Progenitor cell of endocrine pancreas (in vitro differentiated cells): ENCODE data around the gene MCTP1. TPM values are rescaled to one million over a fixed set of nuclear protein-coding genes. Genes with fewer than 3 reads are reported as not detected.

Experiments used
- DNase-seq: peaks from one replicate; pipeline ENCODE4 v3.0.0; 2021; ENCODE audit warnings: low spot score; ENCODE audit not compliant: unreplicated experiment
- H3K27ac Mint-ChIP-seq: 2 replicates; pipeline ENCODE4 v1.8.0; 2021; ENCODE audit warnings: mild to moderate bottlenecking, moderate library complexity, mixed read lengths
- H3K27me3 Mint-ChIP-seq: 2 replicates; pipeline ENCODE4 v1.8.0; 2021; ENCODE audit warnings: mixed read lengths
- H3K36me3 Mint-ChIP-seq: 2 replicates; pipeline ENCODE4 v1.8.0; 2022; ENCODE audit warnings: mixed read lengths; ENCODE audit not compliant: insufficient read depth
- H3K4me1 Mint-ChIP-seq: 2 replicates; pipeline ENCODE4 v1.8.0; 2021; ENCODE audit warnings: low read depth, mixed read lengths
- H3K4me3 Mint-ChIP-seq: 2 replicates; pipeline ENCODE4 v1.8.0; 2021; ENCODE audit warnings: low read depth, mild to moderate bottlenecking, moderate library complexity, mixed read lengths
- H3K9me3 Mint-ChIP-seq: 2 replicates; pipeline ENCODE4 v1.8.0; 2021; ENCODE audit warnings: low read depth, mixed read lengths
- CTCF ChIP-seq: fragments of 200-600 bp; sonication (generic); IDR thresholded peaks from one replicate; pipeline ENCODE4 v1.5.0; 2021; ENCODE audit warnings: antibody characterized with exemption, mild to moderate bottlenecking; ENCODE audit not compliant: unreplicated experiment
- total RNA-seq: library from RNA; stranded (reverse); gene quantifications from 2 replicates; pipeline ENCODE4 v1.2.1, GENCODE V29; 2021

MCTP1 gene
- total RNA-seq, 1 donor from 2014 or later: 1.7 TPM

GRCh38 chr5:94818904-94819303, 466.0 kb downstream of the MCTP1 start:
- Mint-ChIP-seq H3K4me3 (no peak overlapping the region), H3K4me1 (no peaks in the 10 kb centered on the region), H3K36me3 (no peaks in the 10 kb centered on the region), H3K9me3 (no peaks in the 10 kb centered on the region), H3K27ac (no peak overlapping the region), H3K27me3 (no peaks in the 10 kb centered on the region)
- no peak for DNase-seq
- TF ChIP-seq CTCF: no peak

GRCh38 chr5:94815313-94816039, 469.4 kb downstream of the MCTP1 start:
- Mint-ChIP-seq H3K4me1 (no peaks in the 10 kb centered on the region), H3K36me3 (no peaks in the 10 kb centered on the region), H3K27ac (no peak overlapping the region), H3K27me3 (peaks cover 2% of the 10 kb centered on the region), H3K4me3 (no peak overlapping the region), H3K9me3 (no peaks in the 10 kb centered on the region)
- no peak for DNase-seq
- no peak for TF ChIP-seq CTCF

- Mint-ChIP-seq H3K4me1 (no peaks in the 10 kb centered on the region), H3K9me3 (no peaks in the 10 kb centered on the region), H3K27me3 (peaks cover 2% of the 10 kb centered on the region), H3K36me3 (no peaks in the 10 kb centered on the region), H3K4me3 (no peak overlapping the region), H3K27ac (no peak overlapping the region)
- no peak for DNase-seq
- TF ChIP-seq CTCF: no peak
Observed at GRCh38 chr5:94812232-94812631, 472.7 kb downstream of the MCTP1 start.

- no peak for TF ChIP-seq CTCF
- H3K9me3 Mint-ChIP-seq: no peaks in the 10 kb centered on the region
- peaks cover 2% of the 10 kb centered on the region for H3K27me3 Mint-ChIP-seq
- no peaks in the 10 kb centered on the region for H3K4me1 Mint-ChIP-seq
- no peaks in the 10 kb centered on the region for H3K36me3 Mint-ChIP-seq
- no peak overlapping the region for H3K27ac Mint-ChIP-seq
- no peak overlapping the region for H3K4me3 Mint-ChIP-seq
- no peak for DNase-seq
Observed at GRCh38 chr5:94811331-94811730, 473.6 kb downstream of the MCTP1 start.

- no peak overlapping the region for H3K4me3 Mint-ChIP-seq
- H3K27ac Mint-ChIP-seq: no peak overlapping the region
- DNase-seq: no peak
- H3K36me3 Mint-ChIP-seq: no peaks in the 10 kb centered on the region
- no peak for TF ChIP-seq CTCF
- H3K9me3 Mint-ChIP-seq: no peaks in the 10 kb centered on the region
- peaks cover 2% of the 10 kb centered on the region for H3K27me3 Mint-ChIP-seq
- H3K4me1 Mint-ChIP-seq: no peaks in the 10 kb centered on the region
Observed at GRCh38 chr5:94810877-94811276, 474.0 kb downstream of the MCTP1 start.
